ENCODE data around the gene DNAJC18. TPM values are rescaled to one million over a fixed set of nuclear protein-coding genes. Genes with fewer than 3 reads are reported as not detected.
A peak's percentile ranks its signal among the peaks of the same experiment; 100 is the strongest.

Gene DNAJC18
- total RNA-seq, 6 experiments from 2014 or later, result 0.37 to 2.9 (median 0.75) TPM

DNA sequence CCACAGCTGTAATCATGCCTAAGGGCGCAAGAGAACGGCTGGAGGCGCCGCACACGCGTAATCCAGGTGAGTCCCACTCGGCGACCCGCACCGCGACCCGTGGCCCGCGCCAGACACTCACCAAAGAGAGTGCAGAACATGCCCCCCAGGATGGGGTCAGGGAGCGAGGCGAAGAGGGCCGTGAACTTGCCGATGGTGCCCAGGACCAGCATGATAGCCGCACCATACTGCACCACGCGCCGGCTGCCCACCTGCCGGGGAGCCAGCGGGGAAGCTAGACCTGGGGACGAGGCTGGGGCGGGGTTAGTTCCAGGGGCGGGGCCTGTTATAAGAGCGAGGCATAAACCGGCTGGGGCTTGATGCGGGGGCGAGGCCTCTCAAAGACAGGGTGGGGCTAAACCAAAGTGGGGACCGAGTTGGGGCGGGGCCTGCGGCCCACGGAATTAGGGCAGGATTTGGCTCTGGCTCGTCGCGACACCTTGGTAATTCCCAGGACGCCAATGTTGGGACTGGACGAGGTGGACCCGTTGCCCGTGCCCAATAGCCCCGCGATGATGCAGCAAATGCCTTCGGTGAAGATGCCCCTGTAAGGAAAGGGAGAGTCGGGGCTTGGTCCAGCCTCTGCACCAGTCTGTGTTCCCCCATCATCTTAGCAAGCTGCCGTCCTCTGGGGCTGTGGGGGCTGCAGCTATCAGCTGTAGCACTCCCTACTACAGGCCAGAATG is 61.1 kb downstream of the DNAJC18 start:
- peaks cover 0 to 22% (median 0%) of the 10 kb centered on the region in 4 donors for H3K36me3 ChIP-seq
- peak in 1 of 3 donors; percentile 47 for DNase-seq

DNA sequence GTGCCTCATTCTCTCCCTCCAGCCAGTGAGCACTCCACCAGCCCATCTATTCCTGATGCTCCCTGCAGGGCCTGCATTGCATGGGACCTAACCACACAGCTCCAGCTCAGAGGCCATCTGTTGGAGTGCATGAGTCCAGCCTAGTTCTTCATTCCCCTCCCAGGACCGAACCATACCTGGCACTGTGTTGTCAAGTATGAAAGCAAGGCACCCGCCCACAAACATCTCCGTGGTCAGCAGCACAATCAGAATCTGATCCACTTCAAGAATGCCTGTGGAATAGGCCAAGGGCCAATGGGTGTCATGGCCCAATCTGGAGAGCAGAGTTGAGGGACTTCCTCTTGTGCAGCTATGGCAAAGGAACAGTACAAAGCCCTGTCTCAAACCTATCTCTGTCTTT is 62.1 kb downstream of the DNAJC18 start:
- Histone ChIP-seq H3K4me3 (no peak overlapping the region), H3K27ac (no peak overlapping the region), H3K9me3 (no peaks in the 10 kb centered on the region), H3K4me1 (peaks cover 0 to 34% (median 3%) of the 10 kb centered on the region in 4 donors), H3K27me3 (no peaks in the 10 kb centered on the region), H3K36me3 (peaks cover 0 to 25% (median 0%) of the 10 kb centered on the region in 4 donors)
- intact Hi-C loops (cut with DNase I), result no loop called here
- no peak for TF ChIP-seq POLR2A (IDR thresholded peaks at IDR 0.05)
- TF ChIP-seq, protein P1, sequence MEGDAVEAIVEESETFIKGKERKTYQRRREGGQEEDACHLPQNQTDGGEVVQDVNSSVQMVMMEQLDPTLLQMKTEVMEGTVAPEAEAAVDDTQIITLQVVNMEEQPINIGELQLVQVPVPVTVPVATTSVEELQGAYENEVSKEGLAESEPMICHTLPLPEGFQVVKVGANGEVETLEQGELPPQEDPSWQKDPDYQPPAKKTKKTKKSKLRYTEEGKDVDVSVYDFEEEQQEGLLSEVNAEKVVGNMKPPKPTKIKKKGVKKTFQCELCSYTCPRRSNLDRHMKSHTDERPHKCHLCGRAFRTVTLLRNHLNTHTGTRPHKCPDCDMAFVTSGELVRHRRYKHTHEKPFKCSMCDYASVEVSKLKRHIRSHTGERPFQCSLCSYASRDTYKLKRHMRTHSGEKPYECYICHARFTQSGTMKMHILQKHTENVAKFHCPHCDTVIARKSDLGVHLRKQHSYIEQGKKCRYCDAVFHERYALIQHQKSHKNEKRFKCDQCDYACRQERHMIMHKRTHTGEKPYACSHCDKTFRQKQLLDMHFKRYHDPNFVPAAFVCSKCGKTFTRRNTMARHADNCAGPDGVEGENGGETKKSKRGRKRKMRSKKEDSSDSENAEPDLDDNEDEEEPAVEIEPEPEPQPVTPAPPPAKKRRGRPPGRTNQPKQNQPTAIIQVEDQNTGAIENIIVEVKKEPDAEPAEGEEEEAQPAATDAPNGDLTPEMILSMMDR (IDR thresholded peaks at IDR 0.05), result no peak
- WGBS (ENCODE audit: insufficient coverage, low coverage, low lambda C conversion rate, missing lambda C conversion rate), result no CpG with 5 or more reads among the region's 3 CpGs
- peak in 1 of 3 donors; percentile 10 for DNase-seq
- ATAC-seq, result no peak

More for the DNA sequence above, 61.1 kb downstream of the DNAJC18 start:
- WGBS (ENCODE audit: insufficient coverage, low coverage, low lambda C conversion rate, missing lambda C conversion rate), result 85% methylated on average over 21 of the region's 47 CpGs
- TF ChIP-seq, protein P1 (IDR thresholded peaks at IDR 0.05), result no peak
- no peak for TF ChIP-seq POLR2A (IDR thresholded peaks at IDR 0.05)
- Histone ChIP-seq H3K4me1 (peaks cover 0 to 30% (median 3%) of the 10 kb centered on the region in 4 donors), H3K9me3 (no peaks in the 10 kb centered on the region), H3K4me3 (no peak overlapping the region), H3K27ac (no peak overlapping the region), H3K27me3 (no peaks in the 10 kb centered on the region)
- no peak for ATAC-seq
- intact Hi-C loops (cut with DNase I), result no loop called here

- TF ChIP-seq, protein P1 (IDR thresholded peaks at IDR 0.05), result no peak
- TF ChIP-seq POLR2A (IDR thresholded peaks at IDR 0.05), result no peak
- DNase-seq (no peak), ATAC-seq (no peak)
- intact Hi-C loops (cut with DNase I), result no loop called here
- H3K4me3 ChIP-seq, result no peak overlapping the region
- H3K9me3 ChIP-seq, result no peaks in the 10 kb centered on the region
- H3K27me3 ChIP-seq, result no peaks in the 10 kb centered on the region
- H3K36me3 ChIP-seq, result peaks cover 0 to 33% (median under 1%) of the 10 kb centered on the region in 4 donors
- WGBS (ENCODE audit: insufficient coverage, low coverage, low lambda C conversion rate, missing lambda C conversion rate), result 95% methylated on average over 5 of the region's 7 CpGs
- H3K27ac ChIP-seq, result no peak overlapping the region
- H3K4me1 ChIP-seq, result peaks cover 0 to 26% (median 0%) of the 10 kb centered on the region in 4 donors
These were observed 63.0 kb downstream of the DNAJC18 start for GRCh38 chr5:139376364-139376763.

- peaks cover 0 to 41% (median 2%) of the 10 kb centered on the region in 4 donors for H3K36me3 ChIP-seq
- no peaks in the 10 kb centered on the region for H3K27me3 ChIP-seq
- peak in 1 of 3 donors; percentile 13 for DNase-seq
- peak overlapping the region in 1 of 3 donors; percentile 9 for H3K27ac ChIP-seq
- H3K4me1 ChIP-seq, result peaks cover 0 to 21% (median 0%) of the 10 kb centered on the region in 4 donors
- H3K4me3 ChIP-seq, result no peak overlapping the region
- intact Hi-C loops (cut with DNase I), result no loop called here
- WGBS (ENCODE audit: insufficient coverage, low coverage, low lambda C conversion rate, missing lambda C conversion rate), result no CpG with 5 or more reads among the region's 2 CpGs
- TF ChIP-seq, protein P1 (IDR thresholded peaks at IDR 0.05), result no peak
- TF ChIP-seq POLR2A (IDR thresholded peaks at IDR 0.05), result no peak
- no peaks in the 10 kb centered on the region for H3K9me3 ChIP-seq
- no peak for ATAC-seq
These were observed 64.4 kb downstream of the DNAJC18 start for GRCh38 chr5:139374909-139375308.

All from right lobe of liver (tissue), 6 donors.